DND-41 (cell line): Measurements from ENCODE around the gene PFKFB1.

Experiments used
- ATAC-seq: fragments of 200-7000 bp; cut with Tn5 transposase; 3 replicates; pipeline ENCODE4 v1.9.1; 2021; ENCODE audit warnings: low read depth; ENCODE audit not compliant: insufficient read depth
- DNase-seq: peaks from one replicate; pipeline ENCODE4 v3.0.0-alpha.2; 2020
- H2AFZ ChIP-seq: 2 replicates; pipeline ENCODE4 v1.6.0; 2012; ENCODE audit warnings: low read depth, low read length
- H3K27ac ChIP-seq: 2 replicates; pipeline ENCODE4 v1.5.1; 2012; ENCODE audit warnings: low read length, inconsistent platforms
- H3K27me3 ChIP-seq: fragments of 200-600 bp; sonication (generic); 2 replicates; pipeline ENCODE4 v1.6.0; 2012; ENCODE audit warnings: low read length, mild to moderate bottlenecking, inconsistent platforms; ENCODE audit not compliant: insufficient read depth, poor library complexity
- H3K36me3 ChIP-seq: 2 replicates; pipeline ENCODE4 v1.5.1; 2012; ENCODE audit warnings: low read length, inconsistent platforms; ENCODE audit not compliant: insufficient read depth
- H3K4me1 ChIP-seq: 2 replicates; pipeline ENCODE4 v1.5.1; 2012; ENCODE audit warnings: mild to moderate bottlenecking, low read length; ENCODE audit not compliant: insufficient read depth
- H3K4me2 ChIP-seq: 2 replicates; pipeline ENCODE4 v1.6.0; 2012; ENCODE audit warnings: mild to moderate bottlenecking, moderate library complexity, low read length, inconsistent platforms; ENCODE audit not compliant: insufficient read depth
- H3K4me3 ChIP-seq, 2 experiments: fragments of 200-600 bp in 1 of 2; shearing (Covaris generic) in 1 of 2; 2 replicates each; pipeline ENCODE4 v1.5.1; 2012 to 2016; ENCODE audit warnings: inconsistent platforms in 2 of 2, low read length in 2 of 2, mild to moderate bottlenecking in 2 of 2, low read depth in 1 of 2, moderate library complexity in 1 of 2
- H3K79me2 ChIP-seq: 2 replicates; pipeline ENCODE4 v1.6.0; 2012; ENCODE audit warnings: low read length, inconsistent platforms; ENCODE audit not compliant: insufficient read depth
- H3K9ac ChIP-seq: 2 replicates; pipeline ENCODE4 v1.6.0; 2012; ENCODE audit warnings: low read depth, mild to moderate bottlenecking, inconsistent platforms, low read length, moderate library complexity
- H3K9me3 ChIP-seq: 2 replicates; pipeline ENCODE4 v1.5.1; 2012; ENCODE audit warnings: low read length, moderate library complexity, mild to moderate bottlenecking, inconsistent platforms; ENCODE audit not compliant: insufficient read depth, severe bottlenecking
- H4K20me1 ChIP-seq: 2 replicates; pipeline ENCODE4 v1.6.0; 2012; ENCODE audit warnings: low read length; ENCODE audit not compliant: insufficient read depth
- EZH2 ChIP-seq: IDR thresholded peaks from 3 replicates; pipeline ENCODE4 v1.6.1; 2012; ENCODE audit warnings: borderline replicate concordance, low read depth, mild to moderate bottlenecking, moderate library complexity, low read length, inconsistent platforms; ENCODE audit not compliant: severe bottlenecking
- TF ChIP-seq, protein P1 (sequence below): IDR thresholded peaks from 2 replicates; pipeline ENCODE4 v1.5.1; 2012; ENCODE audit warnings: borderline replicate concordance, low read length, moderate library complexity, mild to moderate bottlenecking; ENCODE audit not compliant: poor library complexity, severe bottlenecking; ENCODE audit errors: extremely low read depth

Gene PFKFB1

DNA sequence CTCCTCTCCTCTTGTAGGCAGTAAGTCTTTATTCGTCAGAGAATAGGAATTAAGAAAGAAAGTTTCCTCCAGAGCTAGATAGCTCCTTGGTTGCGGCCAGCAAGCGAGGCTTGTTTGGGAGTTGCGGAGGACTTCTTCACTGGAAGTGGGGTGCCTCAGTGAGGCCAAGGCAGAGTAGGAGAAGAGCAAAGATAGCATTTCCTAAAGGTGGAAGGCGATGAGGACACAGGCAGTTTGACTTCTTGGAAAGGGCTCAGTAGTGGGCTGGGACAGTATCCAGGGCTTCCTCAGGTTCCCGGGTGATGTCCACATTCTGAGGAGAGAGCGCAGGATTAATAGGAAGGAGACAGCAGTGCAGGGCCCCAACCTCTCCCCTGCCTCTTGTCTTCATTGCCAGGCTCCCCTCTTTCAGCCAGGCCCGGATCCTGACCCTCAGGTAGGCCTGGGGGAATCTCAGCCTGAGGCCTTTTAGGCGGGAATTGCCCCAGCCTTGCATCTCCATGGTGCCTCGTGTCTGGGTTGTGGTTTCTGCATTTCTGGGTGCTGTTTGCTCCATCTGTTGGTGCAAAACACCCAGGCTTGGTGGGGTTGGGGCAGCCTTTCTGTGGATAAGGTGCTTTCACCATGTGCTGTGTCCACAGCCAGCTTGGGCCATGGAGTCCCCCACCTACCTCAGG, 60.7 kb downstream of the PFKFB1 start:
- H4K20me1 ChIP-seq = no peaks in the 10 kb centered on the region
- no peaks in the 10 kb centered on the region for H3K9me3 ChIP-seq
- H3K4me3 ChIP-seq = no peak overlapping the region
- no peaks in the 10 kb centered on the region for H3K36me3 ChIP-seq
- ATAC-seq (no peak), DNase-seq (no peak)
- H3K4me1 ChIP-seq = no peaks in the 10 kb centered on the region
- H3K27me3 ChIP-seq = no peaks in the 10 kb centered on the region
- no peak overlapping the region for H3K9ac ChIP-seq
- H2AFZ ChIP-seq = no peak overlapping the region
- TF ChIP-seq, protein P1, sequence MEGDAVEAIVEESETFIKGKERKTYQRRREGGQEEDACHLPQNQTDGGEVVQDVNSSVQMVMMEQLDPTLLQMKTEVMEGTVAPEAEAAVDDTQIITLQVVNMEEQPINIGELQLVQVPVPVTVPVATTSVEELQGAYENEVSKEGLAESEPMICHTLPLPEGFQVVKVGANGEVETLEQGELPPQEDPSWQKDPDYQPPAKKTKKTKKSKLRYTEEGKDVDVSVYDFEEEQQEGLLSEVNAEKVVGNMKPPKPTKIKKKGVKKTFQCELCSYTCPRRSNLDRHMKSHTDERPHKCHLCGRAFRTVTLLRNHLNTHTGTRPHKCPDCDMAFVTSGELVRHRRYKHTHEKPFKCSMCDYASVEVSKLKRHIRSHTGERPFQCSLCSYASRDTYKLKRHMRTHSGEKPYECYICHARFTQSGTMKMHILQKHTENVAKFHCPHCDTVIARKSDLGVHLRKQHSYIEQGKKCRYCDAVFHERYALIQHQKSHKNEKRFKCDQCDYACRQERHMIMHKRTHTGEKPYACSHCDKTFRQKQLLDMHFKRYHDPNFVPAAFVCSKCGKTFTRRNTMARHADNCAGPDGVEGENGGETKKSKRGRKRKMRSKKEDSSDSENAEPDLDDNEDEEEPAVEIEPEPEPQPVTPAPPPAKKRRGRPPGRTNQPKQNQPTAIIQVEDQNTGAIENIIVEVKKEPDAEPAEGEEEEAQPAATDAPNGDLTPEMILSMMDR = no peak
- TF ChIP-seq EZH2 = no peak
- no peak overlapping the region for H3K4me2 ChIP-seq
- no peaks in the 10 kb centered on the region for H3K79me2 ChIP-seq
- H3K27ac ChIP-seq = no peak overlapping the region

- H3K4me2 ChIP-seq = no peak overlapping the region
- no peaks in the 10 kb centered on the region for H3K9me3 ChIP-seq
- H3K4me3 ChIP-seq = no peak overlapping the region
- H3K27me3 ChIP-seq = no peaks in the 10 kb centered on the region
- TF ChIP-seq EZH2 = no peak
- TF ChIP-seq, protein P1 = no peak
- ATAC-seq (no peak), DNase-seq (no peak)
- H2AFZ ChIP-seq = no peak overlapping the region
- H3K79me2 ChIP-seq = no peaks in the 10 kb centered on the region
- H3K4me1 ChIP-seq = no peaks in the 10 kb centered on the region
- H3K36me3 ChIP-seq = no peaks in the 10 kb centered on the region
- H4K20me1 ChIP-seq = no peaks in the 10 kb centered on the region
- H3K27ac ChIP-seq = no peak overlapping the region
- H3K9ac ChIP-seq = no peak overlapping the region
These were observed 62.9 kb downstream of the PFKFB1 start for GRCh38 chrX:54931107-54931506.

- TF ChIP-seq, protein P1 = no peak
- TF ChIP-seq EZH2 = no peak
- no peak for DNase-seq
- Histone ChIP-seq H3K9me3 (no peaks in the 10 kb centered on the region), H3K4me1 (no peaks in the 10 kb centered on the region), H2AFZ (no peak overlapping the region), H3K27ac (no peak overlapping the region), H3K4me3 (no peak overlapping the region), H3K9ac (no peak overlapping the region), H4K20me1 (no peaks in the 10 kb centered on the region), H3K4me2 (no peak overlapping the region), H3K36me3 (no peaks in the 10 kb centered on the region), H3K79me2 (no peaks in the 10 kb centered on the region), H3K27me3 (no peaks in the 10 kb centered on the region)
- no peak for ATAC-seq
These were observed 63.5 kb downstream of the PFKFB1 start for GRCh38 chrX:54930291-54931049.
